Measurements from ENCODE around the gene IRF2. TPM values are rescaled to one million over a fixed set of nuclear protein-coding genes. Genes with fewer than 3 reads are reported as not detected.

Gene IRF2
- total RNA-seq, 1 donor = 43.8 TPM

DNA sequence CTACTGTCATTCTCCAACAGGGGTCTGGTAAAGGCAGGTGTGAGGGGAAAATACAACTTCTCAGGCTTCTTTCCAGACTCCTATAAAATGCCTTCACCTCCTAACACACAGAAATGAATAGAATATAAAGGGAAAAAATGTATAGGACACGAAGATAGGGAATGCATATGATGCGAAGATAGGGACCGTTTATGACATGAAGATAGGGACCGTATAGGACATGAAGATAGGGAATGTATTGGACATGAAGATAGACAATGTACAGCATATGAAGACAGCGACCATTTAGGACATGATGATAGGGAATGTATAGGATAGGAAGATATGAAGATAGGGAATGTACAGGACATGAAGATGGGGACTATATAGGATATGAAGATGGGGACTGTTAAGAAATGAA, 10.5 kb downstream of the IRF2 start:
- no peak overlapping the region for H3K27ac ChIP-seq (ENCODE audit: low read depth, low read length)
- TF ChIP-seq, protein P1, sequence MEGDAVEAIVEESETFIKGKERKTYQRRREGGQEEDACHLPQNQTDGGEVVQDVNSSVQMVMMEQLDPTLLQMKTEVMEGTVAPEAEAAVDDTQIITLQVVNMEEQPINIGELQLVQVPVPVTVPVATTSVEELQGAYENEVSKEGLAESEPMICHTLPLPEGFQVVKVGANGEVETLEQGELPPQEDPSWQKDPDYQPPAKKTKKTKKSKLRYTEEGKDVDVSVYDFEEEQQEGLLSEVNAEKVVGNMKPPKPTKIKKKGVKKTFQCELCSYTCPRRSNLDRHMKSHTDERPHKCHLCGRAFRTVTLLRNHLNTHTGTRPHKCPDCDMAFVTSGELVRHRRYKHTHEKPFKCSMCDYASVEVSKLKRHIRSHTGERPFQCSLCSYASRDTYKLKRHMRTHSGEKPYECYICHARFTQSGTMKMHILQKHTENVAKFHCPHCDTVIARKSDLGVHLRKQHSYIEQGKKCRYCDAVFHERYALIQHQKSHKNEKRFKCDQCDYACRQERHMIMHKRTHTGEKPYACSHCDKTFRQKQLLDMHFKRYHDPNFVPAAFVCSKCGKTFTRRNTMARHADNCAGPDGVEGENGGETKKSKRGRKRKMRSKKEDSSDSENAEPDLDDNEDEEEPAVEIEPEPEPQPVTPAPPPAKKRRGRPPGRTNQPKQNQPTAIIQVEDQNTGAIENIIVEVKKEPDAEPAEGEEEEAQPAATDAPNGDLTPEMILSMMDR (IDR thresholded peaks at IDR 0.05; ENCODE audit: extremely low read depth, low read depth, low read length) = no peak
- H3K36me3 ChIP-seq (ENCODE audit: insufficient read depth, low read length) = no peaks in the 10 kb centered on the region
- no peak for DNase-seq (ENCODE audit: insufficient read length, low spot score, missing footprints)
- H3K4me3 ChIP-seq (ENCODE audit: insufficient read depth, low read length) = no peak overlapping the region
- peaks cover 15% of the 10 kb centered on the region for H3K4me1 ChIP-seq (ENCODE audit: insufficient read depth, low read length)
- H4K20me1 ChIP-seq (ENCODE audit: insufficient read depth, low read length) = peaks cover 11% of the 10 kb centered on the region
- no peak overlapping the region for H3K4me2 ChIP-seq (ENCODE audit: insufficient read depth, low read length)
- H3K9me3 ChIP-seq (ENCODE audit: low read depth, low read length) = no peaks in the 10 kb centered on the region
- no peaks in the 10 kb centered on the region for H3K27me3 ChIP-seq (ENCODE audit: insufficient read depth, low read length)
- H3K79me2 ChIP-seq (ENCODE audit: insufficient read depth, low read length) = peaks cover 90% of the 10 kb centered on the region
- H2AFZ ChIP-seq (ENCODE audit: low read length) = no peak overlapping the region

DNA sequence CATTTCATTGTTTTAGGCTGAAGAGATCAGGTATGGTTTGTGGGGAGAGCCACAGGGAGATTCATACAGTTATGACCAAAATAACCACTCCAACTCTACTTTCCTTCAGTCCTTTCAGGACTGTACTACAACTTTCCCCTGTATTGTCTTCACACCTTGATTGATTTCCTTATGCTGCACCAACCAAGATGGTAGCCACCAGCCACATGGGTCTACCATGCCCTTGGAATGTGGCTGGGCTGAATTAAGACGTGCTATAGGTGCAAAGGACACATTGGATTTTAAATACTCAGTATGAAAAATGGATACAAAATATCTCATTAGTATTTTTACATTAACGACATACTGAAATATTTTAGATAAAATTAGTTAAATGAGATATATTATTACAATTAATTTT, 11.2 kb downstream of the IRF2 start:
- Histone ChIP-seq H3K4me1 (ENCODE audit: insufficient read depth, low read length) (peaks cover 17% of the 10 kb centered on the region), H3K27me3 (ENCODE audit: insufficient read depth, low read length) (no peaks in the 10 kb centered on the region), H4K20me1 (ENCODE audit: insufficient read depth, low read length) (peaks cover 8% of the 10 kb centered on the region), H3K9me3 (ENCODE audit: low read depth, low read length) (no peaks in the 10 kb centered on the region), H3K4me3 (ENCODE audit: insufficient read depth, low read length) (no peak overlapping the region), H2AFZ (ENCODE audit: low read length) (no peak overlapping the region), H3K36me3 (ENCODE audit: insufficient read depth, low read length) (no peaks in the 10 kb centered on the region), H3K27ac (ENCODE audit: low read depth, low read length) (no peak overlapping the region), H3K79me2 (ENCODE audit: insufficient read depth, low read length) (peaks cover 90% of the 10 kb centered on the region), H3K4me2 (ENCODE audit: insufficient read depth, low read length) (no peak overlapping the region)
- no peak for DNase-seq (ENCODE audit: insufficient read length, low spot score, missing footprints)
- TF ChIP-seq, protein P1 (IDR thresholded peaks at IDR 0.05; ENCODE audit: extremely low read depth, low read depth, low read length) = no peak

DNA sequence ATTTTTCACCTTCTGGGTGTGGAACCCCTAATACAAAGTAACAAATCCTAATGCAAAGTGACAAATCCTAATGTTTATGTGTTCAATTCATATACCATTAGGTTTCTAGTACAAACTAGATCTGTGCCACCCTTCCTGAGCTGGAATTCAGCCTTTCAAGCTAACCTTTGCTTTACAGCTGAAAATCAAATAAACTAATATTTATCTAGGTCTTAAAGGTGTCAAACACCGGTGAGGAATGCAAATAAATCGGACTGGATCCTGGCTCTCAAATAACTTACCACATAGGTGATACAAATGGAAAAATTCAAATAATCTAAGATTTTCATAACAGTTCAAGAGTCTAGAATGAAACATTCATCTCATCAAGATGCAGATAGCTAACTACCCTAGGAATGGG, 11.6 kb downstream of the IRF2 start:
- Histone ChIP-seq H3K27me3 (ENCODE audit: insufficient read depth, low read length) (no peaks in the 10 kb centered on the region), H3K4me3 (ENCODE audit: insufficient read depth, low read length) (no peak overlapping the region), H3K27ac (ENCODE audit: low read depth, low read length) (no peak overlapping the region), H3K4me1 (ENCODE audit: insufficient read depth, low read length) (peaks cover 21% of the 10 kb centered on the region), H3K79me2 (ENCODE audit: insufficient read depth, low read length) (peaks cover 90% of the 10 kb centered on the region), H3K4me2 (ENCODE audit: insufficient read depth, low read length) (no peak overlapping the region), H3K36me3 (ENCODE audit: insufficient read depth, low read length) (no peaks in the 10 kb centered on the region), H3K9me3 (ENCODE audit: low read depth, low read length) (no peaks in the 10 kb centered on the region), H4K20me1 (ENCODE audit: insufficient read depth, low read length) (peaks cover 10% of the 10 kb centered on the region), H2AFZ (ENCODE audit: low read length) (no peak overlapping the region)
- TF ChIP-seq, protein P1 (IDR thresholded peaks at IDR 0.05; ENCODE audit: extremely low read depth, low read depth, low read length) = no peak
- no peak for DNase-seq (ENCODE audit: insufficient read length, low spot score, missing footprints)

DNA sequence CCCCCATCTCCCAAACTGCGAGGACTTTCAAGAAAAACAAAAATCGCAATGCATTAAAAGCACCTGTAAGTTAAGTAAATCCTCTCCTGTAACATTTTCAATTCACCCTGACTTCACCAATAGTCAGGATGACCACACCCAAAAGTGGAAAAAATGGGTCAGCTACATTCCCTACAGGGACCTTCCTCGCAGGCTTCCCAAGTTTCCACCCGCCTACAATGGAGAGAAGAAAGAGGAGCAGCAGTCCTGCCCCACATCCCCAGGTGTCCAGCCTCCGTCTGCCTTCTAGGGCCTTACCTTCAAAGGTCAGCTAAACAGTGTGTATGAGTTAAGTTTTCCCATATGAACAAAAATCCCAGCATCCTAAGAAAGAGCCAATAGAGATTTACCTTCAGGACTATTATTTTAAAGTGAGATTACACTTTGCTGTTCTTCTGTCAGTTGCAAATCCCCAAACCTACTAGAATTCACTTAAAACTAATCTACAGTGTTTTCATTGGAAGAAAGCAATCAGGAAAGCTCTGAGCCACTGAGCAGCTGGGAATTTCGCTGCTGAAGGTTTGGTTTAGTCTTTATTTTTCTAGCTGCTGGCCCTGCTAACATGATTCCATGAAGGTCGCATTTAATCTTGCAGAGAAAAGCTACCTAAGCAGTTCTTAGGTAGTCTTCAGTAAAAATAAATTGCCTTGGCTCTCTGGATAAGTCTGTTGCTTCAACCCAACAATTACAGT, 12.5 kb downstream of the IRF2 start:
- H3K4me2 ChIP-seq (ENCODE audit: insufficient read depth, low read length) = no peak overlapping the region
- no peak overlapping the region for H2AFZ ChIP-seq (ENCODE audit: low read length)
- no peaks in the 10 kb centered on the region for H3K27me3 ChIP-seq (ENCODE audit: insufficient read depth, low read length)
- H3K4me3 ChIP-seq (ENCODE audit: insufficient read depth, low read length) = no peak overlapping the region
- peaks cover 90% of the 10 kb centered on the region for H3K79me2 ChIP-seq (ENCODE audit: insufficient read depth, low read length)
- no peaks in the 10 kb centered on the region for H3K36me3 ChIP-seq (ENCODE audit: insufficient read depth, low read length)
- DNase-seq (ENCODE audit: insufficient read length, low spot score, missing footprints) = no peak
- peaks cover 22% of the 10 kb centered on the region for H3K4me1 ChIP-seq (ENCODE audit: insufficient read depth, low read length)
- no peaks in the 10 kb centered on the region for H3K9me3 ChIP-seq (ENCODE audit: low read depth, low read length)
- H4K20me1 ChIP-seq (ENCODE audit: insufficient read depth, low read length) = peaks cover 16% of the 10 kb centered on the region
- TF ChIP-seq, protein P1 (IDR thresholded peaks at IDR 0.05; ENCODE audit: extremely low read depth, low read depth, low read length) = no peak
- H3K27ac ChIP-seq (ENCODE audit: low read depth, low read length) = no peak overlapping the region
